Measurements from ENCODE around the gene ZBTB21.
A peak's percentile ranks its signal among the peaks of the same experiment; 100 is the strongest.
"Not testable (repeated sequence)": the region's sequence is repeated elsewhere in the genome, so short reads cannot be mapped to it uniquely, and the experiment has no call there.

ZBTB21 gene

DNA sequence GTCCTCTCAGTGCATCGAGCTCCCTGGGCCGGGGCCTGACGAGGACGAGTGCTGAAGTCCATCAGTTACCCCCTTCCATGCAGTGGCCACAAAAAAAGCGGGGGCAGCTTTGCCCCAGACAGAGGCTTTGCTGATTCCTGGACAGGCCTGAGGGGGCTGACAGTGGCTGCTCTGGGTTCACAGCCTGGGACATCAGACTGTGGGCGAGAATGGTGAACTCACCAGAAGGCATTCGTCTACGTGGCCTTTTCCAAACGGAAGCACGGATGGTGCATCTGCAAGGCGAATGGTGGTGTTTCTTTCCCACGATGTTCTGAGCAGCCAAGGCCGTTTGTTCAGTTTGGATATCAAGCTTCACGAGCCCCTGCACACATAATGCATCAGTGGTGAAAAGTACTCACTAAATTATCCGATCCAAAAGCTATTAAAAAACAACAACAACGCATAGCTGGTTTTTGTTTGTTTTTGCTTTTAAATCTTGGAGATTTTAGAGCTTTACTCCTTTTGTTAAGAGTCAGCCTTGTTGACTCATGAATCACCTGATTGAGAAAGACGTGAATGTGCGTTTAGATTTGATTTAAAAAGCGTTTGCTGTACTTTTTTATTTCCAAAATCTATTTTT lies 6.3 kb upstream of the ZBTB21 start:
- DNase-seq: no peak

DNA sequence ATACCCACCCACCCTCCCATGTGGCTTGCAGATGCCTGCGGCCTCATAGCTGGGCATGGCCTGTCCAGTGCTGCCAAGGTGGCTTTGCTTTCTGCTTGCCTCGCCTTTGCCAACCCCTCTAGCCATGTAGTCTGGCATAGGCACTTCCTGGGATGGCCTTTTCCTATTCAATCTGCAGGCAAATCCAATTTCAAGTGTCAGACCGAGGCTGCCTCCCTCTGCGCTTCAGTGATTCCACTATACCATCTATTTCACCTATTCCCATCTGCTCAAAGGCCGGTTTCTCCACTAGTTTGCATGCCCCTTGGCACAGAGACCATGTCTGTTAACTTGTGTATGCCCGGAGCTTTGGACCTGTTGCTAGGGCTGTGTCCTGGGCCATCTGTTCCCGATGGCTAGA lies 3.8 kb upstream of the ZBTB21 start:
- no peak for DNase-seq

DNA sequence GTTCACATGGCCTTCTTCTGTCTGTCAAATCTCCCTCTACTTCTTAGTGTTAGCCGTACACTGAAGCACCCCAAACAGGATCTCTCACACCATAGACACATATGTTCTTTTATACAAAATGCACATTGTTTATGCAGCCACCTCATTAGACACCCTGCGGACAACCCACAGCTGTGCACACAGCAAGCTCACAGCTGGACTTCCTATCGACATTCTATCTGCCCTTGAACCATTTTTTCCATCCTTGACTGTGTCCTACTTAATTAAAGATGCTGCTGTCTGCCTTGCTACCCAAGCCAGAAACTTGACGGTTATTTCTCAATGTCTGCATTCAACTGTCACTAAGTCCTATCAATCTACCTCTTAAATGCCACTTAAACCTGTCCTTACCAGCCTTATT lies 3.2 kb upstream of the ZBTB21 start:
- no peak for DNase-seq

DNA sequence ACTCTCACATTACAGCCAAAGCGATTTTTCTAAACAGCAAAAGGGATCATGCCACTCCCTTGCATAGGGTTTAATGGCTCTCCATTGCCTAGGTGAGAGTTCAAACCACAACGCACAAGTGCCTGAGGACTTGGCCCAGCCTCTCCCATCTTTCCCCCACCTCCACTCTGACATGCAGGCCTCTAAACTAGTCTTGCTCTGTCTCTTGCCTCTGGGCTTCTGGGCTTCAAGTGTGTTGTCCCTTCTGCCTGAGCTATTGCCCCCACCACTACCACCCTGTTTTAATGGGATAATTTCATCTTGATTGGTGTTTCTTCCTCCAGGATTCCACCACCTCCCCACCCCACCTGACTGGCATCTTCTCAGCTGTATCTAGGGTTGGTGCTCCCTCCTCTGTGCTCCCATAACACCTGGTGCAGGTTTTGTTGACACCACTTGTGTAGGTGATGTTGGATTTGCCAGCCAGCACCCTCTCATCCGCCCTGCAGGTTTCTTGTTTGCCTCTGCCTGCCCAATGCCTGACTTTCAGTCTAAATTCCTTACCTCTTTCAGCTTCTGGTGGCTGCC lies 2.7 kb upstream of the ZBTB21 start:
- DNase-seq: no peak

DNA sequence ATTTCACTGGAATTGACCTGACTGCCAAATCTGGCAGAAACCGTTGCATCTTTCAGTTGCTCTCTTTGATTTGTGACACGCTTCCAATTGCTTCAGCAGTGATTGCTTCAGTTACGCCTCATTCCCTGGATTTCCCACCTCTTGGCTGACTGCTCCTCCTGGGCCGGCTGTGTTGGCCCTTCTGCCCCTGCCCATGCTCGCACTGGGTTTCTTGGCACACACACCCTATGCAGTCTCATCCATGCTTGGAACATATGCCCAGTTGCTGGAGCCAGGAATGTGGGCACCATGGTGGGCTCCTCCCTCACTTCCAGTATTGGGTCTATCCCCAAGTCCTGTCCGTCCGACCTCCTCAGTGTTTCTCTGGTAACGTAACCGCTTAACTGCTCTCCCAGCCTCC lies 2.2 kb upstream of the ZBTB21 start:
- DNase-seq: no peak

DNA sequence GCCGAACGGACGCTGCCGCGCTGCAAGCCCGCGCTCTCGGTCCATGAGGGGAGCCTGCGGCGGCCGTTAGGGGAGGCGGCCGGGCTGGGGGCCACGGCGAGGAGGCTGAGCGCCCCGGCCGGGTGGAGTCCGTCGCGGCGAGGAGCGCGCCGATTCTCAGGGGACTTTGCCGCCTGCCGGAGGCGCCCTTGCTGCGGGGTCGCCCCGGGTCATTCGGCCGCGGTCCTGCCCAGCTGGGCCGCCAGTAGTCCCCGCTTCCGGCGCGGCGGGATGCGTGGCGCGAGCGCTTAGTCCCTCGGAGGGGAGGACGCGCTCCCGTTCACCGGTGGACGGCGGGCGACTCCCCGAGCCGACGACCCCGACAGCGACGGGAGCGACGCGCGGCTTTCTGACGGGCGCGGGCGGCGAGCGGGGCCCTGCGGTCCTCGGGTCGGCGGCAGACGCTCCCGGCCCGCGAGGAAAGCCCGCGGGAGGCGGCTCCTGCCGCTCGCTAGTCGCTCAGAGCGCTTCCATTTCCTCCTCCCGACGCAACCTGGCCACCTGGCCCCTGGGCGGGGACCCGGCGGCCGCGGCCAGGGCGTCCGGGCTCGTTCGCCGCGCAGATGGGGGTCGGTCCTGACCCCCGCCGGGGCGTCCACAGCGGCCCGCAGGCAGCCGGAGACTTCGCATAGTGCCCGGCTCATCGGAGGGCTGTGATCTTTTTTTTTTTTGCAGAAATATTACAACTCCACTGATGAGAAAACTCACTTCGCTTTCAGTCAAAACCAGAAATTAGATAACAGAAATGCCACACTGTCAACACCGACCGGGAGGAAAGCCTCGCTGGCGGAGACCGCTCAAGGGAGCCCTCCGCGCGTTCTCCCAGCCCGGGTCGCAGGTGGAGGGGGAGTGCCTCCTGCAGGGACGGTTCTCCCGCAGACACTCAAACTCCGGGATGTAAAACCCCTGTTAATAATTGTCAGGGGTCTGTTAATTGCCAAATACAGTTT lies 641 bp upstream of the ZBTB21 start:
- peak; percentile 21 to 36 for DNase-seq

DNA sequence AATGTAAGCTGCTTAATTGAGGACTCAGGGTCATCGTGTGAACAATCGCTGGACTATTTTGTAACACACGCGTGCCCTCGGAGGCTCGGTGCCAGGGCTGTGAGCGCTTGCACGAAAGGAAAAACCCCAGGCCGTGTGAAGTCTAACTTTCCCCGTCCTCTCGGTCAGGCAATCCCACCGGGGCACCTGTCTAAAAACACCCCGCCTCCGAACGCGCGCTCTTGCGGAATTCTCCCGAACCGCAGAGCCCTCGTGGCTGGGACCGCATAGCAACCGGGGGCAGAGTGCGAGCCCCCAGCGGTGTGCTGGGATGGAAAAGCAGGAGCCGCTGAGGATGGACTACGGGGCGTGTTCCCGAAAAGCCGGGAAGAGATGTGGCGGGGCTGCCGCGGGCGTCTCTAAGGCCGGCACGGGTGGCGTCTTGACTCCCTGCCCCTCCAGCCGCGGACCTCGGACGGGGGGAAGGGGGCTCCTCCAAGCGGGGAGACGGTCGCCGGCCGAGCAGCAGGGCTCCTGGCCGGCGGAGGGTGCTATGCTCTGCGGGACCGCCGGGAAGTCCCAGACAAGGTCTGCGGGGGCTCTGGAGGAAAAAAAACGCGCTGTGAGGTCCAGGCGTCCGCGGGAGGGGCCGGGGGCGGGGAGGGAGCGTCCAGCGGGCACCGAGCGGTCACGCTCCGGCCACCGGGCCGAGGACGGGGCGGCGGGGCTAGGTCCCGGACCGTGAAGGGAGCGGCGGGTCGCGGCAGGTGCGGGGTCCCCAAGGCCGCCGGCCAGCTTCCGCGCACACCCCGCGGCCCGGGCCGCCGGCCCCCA lies 936 bp downstream of the ZBTB21 start:
- peak; percentile 18 to 23 for DNase-seq

DNA sequence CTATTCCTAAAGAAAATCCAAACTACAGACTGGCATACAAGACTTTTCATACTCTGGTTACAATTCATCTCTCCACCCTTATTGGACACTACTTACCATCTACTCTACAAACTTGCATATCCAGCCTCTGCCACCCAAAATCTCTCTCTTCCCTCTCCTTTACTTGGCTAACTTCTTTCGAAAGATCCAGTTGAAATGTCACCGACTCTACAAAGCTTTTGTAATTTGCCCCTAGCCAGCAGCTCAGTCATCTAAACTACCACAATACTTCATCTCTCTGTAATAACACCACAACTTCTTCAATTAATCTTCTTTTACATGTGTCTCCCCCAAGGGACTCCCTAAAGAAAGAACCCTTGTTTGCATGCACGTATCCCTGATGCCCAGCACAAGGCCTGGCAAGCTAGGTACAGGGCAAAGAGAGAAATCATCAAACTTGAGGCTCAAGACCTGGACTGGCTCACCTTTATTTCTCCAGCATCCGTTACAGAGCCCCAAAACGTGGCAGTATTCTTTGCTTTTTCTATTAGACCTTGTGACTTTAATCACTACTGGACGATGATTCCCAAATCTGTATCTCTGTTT lies 2.7 kb downstream of the ZBTB21 start:
- DNase-seq: no peak

DNA sequence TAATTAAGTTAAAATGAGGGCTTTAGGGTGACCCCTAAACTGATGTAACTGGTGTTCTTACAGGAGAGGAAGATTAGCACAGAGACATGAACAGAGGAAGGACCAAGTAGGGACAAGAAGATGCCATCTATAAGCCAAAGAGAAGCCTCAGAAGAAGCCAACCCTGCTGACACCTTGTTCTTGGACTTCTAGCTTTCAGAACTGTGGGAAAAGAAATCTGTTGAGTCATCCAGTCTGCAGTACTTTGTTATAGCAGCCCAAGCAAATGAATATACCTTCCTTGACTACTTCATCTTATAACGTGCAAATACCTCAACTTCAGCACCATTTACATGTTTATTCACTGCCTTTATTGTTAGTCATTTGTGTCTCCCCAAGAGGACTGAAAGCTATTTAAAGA lies 3.4 kb downstream of the ZBTB21 start:
- DNase-seq: no peak

DNA sequence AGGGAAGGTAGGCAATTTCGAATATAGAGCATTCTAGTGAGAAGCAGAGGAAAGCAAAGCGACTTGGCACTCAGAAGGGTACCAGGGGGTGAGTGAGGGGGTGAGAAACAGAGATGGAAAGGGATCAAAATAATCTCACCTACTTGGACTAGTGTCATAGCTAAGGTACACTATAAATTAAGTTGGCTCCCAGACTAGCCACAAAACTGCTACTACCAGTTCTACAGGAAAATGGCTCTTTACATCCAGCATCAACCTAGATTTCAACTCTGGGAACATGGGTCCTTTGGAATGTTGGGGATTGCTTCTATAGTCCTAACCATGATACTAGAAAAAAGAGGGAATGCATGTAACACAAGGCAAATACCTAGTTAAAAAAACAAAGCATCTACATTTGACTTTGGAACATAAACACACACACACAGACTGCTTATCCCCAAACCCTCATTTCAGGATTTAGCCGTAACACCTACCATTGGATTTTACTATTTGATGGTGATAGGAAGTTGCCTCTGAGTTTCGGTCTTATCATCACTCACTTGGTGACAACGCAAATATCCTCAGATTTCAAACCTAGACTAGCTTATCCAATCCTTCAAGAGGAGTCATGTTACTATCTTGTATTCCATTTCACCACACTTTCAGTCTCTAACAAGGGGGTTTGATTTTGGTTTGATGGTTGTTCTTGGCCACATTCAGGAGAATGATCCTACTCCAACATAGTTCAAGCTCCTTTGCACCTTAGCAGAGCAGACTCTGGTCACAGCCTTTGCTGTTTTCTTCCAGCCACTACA lies 5.6 kb downstream of the ZBTB21 start:
- no peak for DNase-seq

DNA sequence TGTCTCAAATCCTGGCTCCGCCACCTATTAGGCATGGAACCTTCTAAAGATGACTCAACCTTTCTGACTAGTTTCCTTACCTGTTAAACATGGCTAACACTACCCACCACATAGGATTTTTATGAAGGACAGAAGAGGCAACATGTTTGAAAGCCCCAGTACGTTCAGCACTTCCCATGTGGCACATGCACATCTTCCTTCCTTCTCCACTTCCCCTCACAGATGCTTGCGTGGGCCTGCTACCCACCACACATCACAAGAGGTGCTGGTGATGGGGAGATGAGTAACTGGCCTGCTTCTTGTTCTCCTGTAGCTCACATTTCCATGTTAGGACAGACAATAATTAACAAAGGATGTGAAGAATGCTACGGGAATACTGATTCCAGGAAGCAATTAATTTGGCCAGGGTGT lies 7.1 kb downstream of the ZBTB21 start:
- peak; percentile 20 to 24 for DNase-seq

DNA sequence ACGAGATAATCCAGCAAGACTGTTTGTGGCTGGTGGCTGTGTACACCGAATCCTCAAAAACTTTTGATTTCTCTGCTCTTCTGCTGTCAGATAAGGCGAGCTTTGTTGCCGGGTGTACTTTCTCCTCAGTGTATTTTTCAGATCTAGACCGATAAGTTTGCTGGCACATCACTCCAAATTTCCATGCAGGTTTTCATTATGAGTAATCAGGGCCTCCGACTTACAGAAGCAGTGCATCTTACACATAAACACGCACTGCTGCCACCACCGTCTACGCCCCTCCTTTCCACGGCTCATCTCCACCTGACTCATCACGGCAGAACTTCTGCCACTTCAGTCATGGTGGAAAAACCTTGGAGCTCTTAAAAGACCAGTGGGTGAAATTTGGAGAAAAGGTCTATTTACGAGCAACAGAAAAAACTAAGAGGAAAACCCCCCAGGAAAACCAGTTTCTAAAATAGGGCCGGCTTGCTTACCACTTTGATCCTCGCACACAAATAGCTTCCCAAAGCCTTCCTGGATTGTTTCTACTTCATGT lies 7.7 kb downstream of the ZBTB21 start:
- no peak for DNase-seq

DNA sequence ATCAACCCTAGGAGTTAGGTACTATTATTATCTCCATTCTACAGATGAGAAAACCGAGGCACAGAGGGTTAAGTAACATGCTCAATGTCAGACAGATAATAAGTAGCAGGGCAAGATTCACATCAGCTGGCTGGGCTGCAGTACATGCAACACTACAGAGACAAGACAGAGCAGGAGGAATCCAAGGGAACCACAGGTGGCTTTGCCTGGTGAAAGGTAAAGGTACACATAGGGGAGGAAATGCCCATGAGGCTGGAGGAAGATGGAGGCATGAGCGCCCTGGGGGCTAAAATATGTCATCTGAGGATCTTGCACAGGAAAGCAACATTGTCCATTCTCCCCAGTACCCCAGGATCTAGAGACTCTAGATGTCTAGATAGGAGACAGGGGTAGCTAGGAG lies 8.4 kb downstream of the ZBTB21 start:
- DNase-seq: no peak

DNA sequence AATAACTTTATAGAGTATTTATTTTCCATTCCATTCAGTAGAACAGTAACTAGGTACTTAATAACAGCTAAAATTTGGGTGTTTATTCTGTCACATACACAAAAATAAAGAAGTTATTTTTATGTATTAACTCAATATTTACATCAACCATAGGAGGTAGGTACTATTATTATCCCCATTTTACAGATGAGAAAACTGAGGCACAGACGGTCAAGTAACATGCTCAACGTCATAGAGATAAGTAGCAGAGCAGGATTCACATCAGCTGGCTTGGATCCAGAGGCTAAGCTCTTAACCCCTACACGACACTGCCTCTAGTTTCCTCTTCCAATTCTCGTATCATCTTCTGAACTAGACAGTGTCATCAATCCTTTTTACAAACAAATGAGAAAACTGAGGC lies 9.3 kb downstream of the ZBTB21 start:
- DNase-seq: no peak

DNA sequence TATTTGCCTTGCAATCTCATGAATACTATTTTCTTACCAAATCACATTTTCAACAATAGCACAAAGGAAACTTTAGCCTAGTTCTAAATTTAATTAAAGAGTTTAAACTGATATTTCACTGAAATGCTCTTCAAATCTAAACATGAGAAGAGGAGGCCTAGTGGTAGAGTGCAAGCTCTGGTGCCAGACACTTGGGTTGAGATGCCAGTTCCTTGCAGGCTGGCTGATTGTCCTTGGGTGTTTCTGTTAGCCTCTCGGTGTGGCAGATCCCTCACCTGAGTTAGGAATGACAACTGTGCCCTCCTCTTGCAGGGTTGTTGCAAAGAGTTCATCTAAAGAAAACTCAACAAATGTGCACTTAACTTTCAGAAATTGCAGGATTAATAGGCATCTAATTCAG lies 12.5 kb downstream of the ZBTB21 start:
- DNase-seq: no peak

DNA sequence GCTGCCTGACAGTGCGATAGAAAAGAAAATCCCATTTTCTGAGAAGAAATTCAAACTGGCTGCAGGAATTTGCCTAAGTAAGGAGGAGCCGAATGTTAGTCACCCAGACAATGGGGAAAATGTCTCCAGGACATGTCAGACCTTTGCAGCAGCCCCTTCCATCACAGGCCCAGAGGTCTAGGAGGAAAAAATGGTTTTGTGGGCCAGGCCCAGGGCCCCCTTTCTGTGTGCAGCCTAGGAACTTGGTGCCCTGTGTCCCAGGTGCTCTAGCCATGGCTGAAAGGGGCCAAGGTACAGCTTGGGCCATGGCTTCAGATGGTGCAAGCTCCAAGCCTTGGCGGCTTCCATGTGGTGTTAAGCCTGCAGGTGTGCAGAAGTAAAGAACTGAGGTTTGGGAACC lies 14.6 kb downstream of the ZBTB21 start:
- DNase-seq: no peak

DNA sequence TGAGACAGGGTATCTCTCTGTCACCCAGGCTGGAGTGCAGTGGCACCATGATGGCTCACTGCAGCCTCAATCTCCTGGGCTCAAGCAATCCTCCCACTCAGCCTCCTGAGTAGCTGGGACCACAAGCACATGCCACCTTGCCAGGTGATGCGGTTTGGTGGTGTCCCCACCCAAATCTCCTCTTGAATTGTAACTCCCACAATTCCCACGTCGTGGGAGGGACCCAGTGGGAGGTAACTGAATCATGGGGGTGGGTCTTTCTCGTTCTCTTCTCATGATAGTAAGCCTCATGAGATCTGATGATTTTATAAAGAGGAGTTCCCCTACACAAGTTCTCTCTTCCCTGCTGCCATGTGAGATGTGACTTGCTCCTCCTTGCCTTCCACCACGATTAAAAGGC lies 15.5 kb downstream of the ZBTB21 start:
- DNase-seq: not testable (repeated sequence)

DNA sequence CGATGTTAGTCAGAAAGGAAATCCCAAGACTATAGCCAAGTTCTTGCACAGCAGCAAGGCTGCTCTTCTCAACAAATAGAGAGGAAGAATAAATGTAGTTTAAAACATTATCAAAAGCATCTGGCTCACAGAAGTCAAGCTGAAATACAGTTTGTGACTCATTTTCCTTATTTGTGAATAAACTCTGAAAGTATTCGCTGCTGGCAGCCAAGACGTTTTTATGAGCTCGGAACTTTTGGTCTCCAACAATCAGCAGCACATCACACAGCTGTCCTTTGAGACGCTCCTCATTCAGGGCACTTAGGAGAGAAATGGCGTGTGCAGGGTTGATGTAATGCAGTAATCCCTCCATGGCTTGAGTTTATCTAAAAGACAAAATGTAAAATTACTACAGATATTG lies 16.4 kb downstream of the ZBTB21 start:
- no peak for DNase-seq

DNA sequence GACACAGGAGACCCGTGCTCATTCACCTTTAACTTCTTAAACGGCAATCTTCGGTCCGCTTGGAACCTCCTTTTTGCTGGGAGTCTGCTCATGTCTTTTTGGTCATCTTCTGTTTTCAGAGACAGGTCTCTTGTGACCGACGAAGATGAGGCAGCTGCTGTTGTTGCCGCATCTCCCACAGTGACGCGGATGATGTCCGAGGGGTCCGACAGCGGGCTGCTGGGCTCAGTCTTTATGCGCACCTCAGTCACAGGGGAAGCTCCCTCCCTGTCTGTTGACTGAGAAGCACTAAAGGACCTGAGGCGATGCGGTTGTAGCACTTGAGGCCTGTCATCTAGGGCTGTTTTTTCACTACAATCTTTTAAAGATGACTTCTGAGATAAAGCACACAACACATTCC lies 17.6 kb downstream of the ZBTB21 start:
- no peak for DNase-seq

DNA sequence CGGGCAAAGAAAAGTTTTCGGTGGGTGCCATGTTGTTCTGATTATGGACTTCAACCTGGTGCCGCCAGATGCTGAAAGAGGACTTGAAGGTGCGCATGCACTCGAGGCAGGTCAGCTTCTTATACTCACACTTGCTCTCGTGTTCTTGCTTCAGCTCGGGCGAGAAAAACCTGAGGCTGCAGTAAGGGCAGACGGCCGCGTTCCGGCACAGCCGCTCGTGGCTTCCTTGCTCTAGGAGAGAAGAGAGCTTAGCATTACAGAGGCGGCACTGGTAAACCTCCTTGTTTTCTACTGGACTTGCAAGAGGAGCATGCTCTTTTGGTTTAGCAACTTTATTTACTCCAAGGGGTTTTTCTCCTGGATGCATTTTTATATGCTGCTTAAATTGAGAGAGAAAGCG lies 18.5 kb downstream of the ZBTB21 start:
- no peak for DNase-seq

DNA sequence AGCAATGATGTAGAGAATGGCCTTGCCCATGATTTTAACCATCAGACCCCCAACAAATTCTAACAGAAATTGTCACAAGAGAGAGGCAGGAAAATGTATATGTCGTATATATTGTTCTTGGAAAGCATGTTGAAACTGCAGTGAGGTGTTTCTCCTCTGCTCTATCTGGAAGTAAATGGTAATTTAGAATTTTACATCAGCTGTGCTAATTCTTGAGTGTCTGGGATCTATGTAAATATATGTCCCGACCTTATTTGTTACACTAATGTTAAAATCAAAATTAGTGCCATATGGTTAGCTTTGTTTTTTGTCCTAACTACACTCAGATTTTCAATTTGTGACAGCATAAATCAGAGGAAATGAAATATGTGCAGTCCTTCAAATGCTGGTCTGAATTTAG lies 20.5 kb downstream of the ZBTB21 start:
- no peak for DNase-seq

DNA sequence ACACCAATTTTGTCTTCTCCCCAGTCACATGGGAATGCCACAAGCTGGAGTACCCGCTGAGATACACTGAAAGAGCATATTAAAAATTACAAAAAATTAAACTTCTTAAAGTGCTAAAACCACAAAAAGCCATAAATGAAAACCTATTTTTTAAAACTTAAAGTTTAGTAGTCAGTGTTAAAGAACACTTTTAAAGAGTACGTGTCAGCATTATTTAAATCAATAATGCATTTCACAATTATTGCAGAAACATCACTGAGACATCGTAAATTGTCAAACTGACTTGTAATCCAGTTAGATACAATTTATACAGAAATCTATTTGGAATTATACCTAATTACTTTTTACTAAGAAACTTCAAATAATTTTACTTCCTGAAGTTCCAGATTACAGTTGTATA lies 22.9 kb downstream of the ZBTB21 start:
- DNase-seq: no peak

Measured in Kasumi-1 (cell line).